Inflammatory macrophage (primary cell): ENCODE measurements around the gene SLC39A9.

ENCODE experiments used
- DNase-seq, 2 donors: peaks; one replicate each; pipeline ENCODE4 v3.0.0-alpha.2; 2020 to 2022

The SLC39A9 gene

GRCh38 chr14:69505338-69506240 is 107.1 kb downstream of the SLC39A9 start:
- no peak for DNase-seq

- DNase-seq: no peak
These were observed 107.7 kb downstream of the SLC39A9 start for GRCh38 chr14:69506241-69506595.
